Upper lobe of right lung (tissue), 1 donor: ENCODE results near the gene SPTBN2. TPM values are rescaled to one million over a fixed set of nuclear protein-coding genes. Genes with fewer than 3 reads are reported as not detected.
A peak's percentile ranks its signal among the peaks of the same experiment; 100 is the strongest.

Source experiments
- ATAC-seq: fragments of 200-7000 bp; cut with Tn5 transposase; one replicate; pipeline ENCODE4 v1.9.1; 2020; ENCODE audit warnings: mild to moderate bottlenecking, moderate library complexity
- DNase-seq: peaks from one replicate; pipeline ENCODE4 v3.0.0-alpha.2; 2020
- H3K27ac ChIP-seq: fragments of 200-600 bp; one replicate; pipeline ENCODE4 v1.8.0; 2022
- H3K27me3 ChIP-seq: fragments of 200-600 bp; one replicate; pipeline ENCODE4 v1.8.0; 2022; ENCODE audit warnings: mild to moderate bottlenecking
- H3K36me3 ChIP-seq: fragments of 200-600 bp; one replicate; pipeline ENCODE4 v1.8.0; 2022
- H3K4me1 ChIP-seq: fragments of 200-600 bp; one replicate; pipeline ENCODE4 v1.8.0; 2022
- H3K4me3 ChIP-seq: fragments of 200-600 bp; one replicate; pipeline ENCODE4 v1.8.0; 2022; ENCODE audit warnings: mild to moderate bottlenecking
- H3K9me3 ChIP-seq: fragments of 200-600 bp; one replicate; pipeline ENCODE4 v1.8.0; 2022
- CTCF ChIP-seq: fragments of 200-600 bp; IDR thresholded peaks from one replicate; pipeline ENCODE4 v1.8.0; 2022; ENCODE audit warnings: antibody characterized with exemption
- intact Hi-C: fragments of 100-400 bp; cut with DNase I; formaldehyde crosslinking; loops from one replicate; pipeline ENCODE4 v1.11.0; 2022
- total RNA-seq: library from RNA; stranded (reverse); fragmentation: NEBNext Ultra II Directional; extraction: Animal tissue kit (Norgen Biotek cat#: 25700); gene quantifications from one replicate; pipeline ENCODE4 v1.2.1, GENCODE V29; 2021
- donor health status: DM: no; HTN: yes; CAD: no; lungs with severe emphysema.

SPTBN2 gene
- total RNA-seq, 1 donor from 2014 or later = 8.1 TPM

- TF ChIP-seq CTCF = no peak
- H3K27ac ChIP-seq = no peak overlapping the region
- no peak overlapping the region for H3K4me3 ChIP-seq
- no peaks in the 10 kb centered on the region for H3K36me3 ChIP-seq
- H3K27me3 ChIP-seq = no peaks in the 10 kb centered on the region
- H3K4me1 ChIP-seq = no peaks in the 10 kb centered on the region
- H3K9me3 ChIP-seq = no peaks in the 10 kb centered on the region
- peak; percentile 51 for DNase-seq
- ATAC-seq = no peak
- intact Hi-C loops = no loop called here
Observed at GRCh38 chr11:66693356-66694055, 35.5 kb downstream of the SPTBN2 start.

- H3K27ac ChIP-seq = no peak overlapping the region
- ATAC-seq (no peak), DNase-seq (peak; percentile 58)
- H3K4me1 ChIP-seq = no peaks in the 10 kb centered on the region
- no peaks in the 10 kb centered on the region for H3K9me3 ChIP-seq
- intact Hi-C loops = no loop called here
- no peak overlapping the region for H3K4me3 ChIP-seq
- no peaks in the 10 kb centered on the region for H3K27me3 ChIP-seq
- no peak for TF ChIP-seq CTCF
- H3K36me3 ChIP-seq = no peaks in the 10 kb centered on the region
Observed at GRCh38 chr11:66692871-66693331, 36.1 kb downstream of the SPTBN2 start.

GRCh38 chr11:66692446-66692845 is 36.6 kb downstream of the SPTBN2 start:
- peak; percentile 42 for DNase-seq

GRCh38 chr11:66691311-66691980 is 37.6 kb downstream of the SPTBN2 start:
- TF ChIP-seq CTCF = no peak

More at GRCh38 chr11:66692446-66692845, 36.6 kb downstream of the SPTBN2 start:
- no peaks in the 10 kb centered on the region for H3K36me3 ChIP-seq
- H3K27me3 ChIP-seq = no peaks in the 10 kb centered on the region
- no peaks in the 10 kb centered on the region for H3K4me1 ChIP-seq
- no peak for ATAC-seq
- intact Hi-C loops = no loop called here
- H3K27ac ChIP-seq = no peak overlapping the region
- TF ChIP-seq CTCF = no peak
- no peak overlapping the region for H3K4me3 ChIP-seq
- H3K9me3 ChIP-seq = no peaks in the 10 kb centered on the region

GRCh38 chr11:66689661-66690590 is 39.1 kb downstream of the SPTBN2 start:
- H3K4me3 ChIP-seq = no peak overlapping the region
- intact Hi-C loops = no loop called here
- no peaks in the 10 kb centered on the region for H3K27me3 ChIP-seq
- no peak for ATAC-seq
- no peaks in the 10 kb centered on the region for H3K9me3 ChIP-seq
- peak; percentile 51 for DNase-seq
- H3K4me1 ChIP-seq = no peaks in the 10 kb centered on the region
- H3K27ac ChIP-seq = no peak overlapping the region
- no peaks in the 10 kb centered on the region for H3K36me3 ChIP-seq
- no peak for TF ChIP-seq CTCF

More at GRCh38 chr11:66691311-66691980, 37.6 kb downstream of the SPTBN2 start:
- intact Hi-C loops = no loop called here
- no peaks in the 10 kb centered on the region for H3K27me3 ChIP-seq
- H3K27ac ChIP-seq = no peak overlapping the region
- no peaks in the 10 kb centered on the region for H3K36me3 ChIP-seq
- DNase-seq (peak; percentile 52), ATAC-seq (no peak)
- H3K9me3 ChIP-seq = no peaks in the 10 kb centered on the region
- no peak overlapping the region for H3K4me3 ChIP-seq
- H3K4me1 ChIP-seq = no peaks in the 10 kb centered on the region
